Endothelial cell (in vitro differentiated cells): ENCODE data around the gene SFSWAP. TPM values are rescaled to one million over a fixed set of nuclear protein-coding genes. Genes with fewer than 3 reads are reported as not detected.

Experiments
- DNase-seq: peaks from one replicate; pipeline ENCODE4 v3.0.0; 2021; ENCODE audit warnings: low spot score
- H3K27ac Mint-ChIP-seq: one replicate; pipeline ENCODE4 v1.8.0; 2021; ENCODE audit warnings: mixed read lengths, inconsistent platforms; ENCODE audit not compliant: unreplicated experiment
- H3K27me3 Mint-ChIP-seq: one replicate; pipeline ENCODE4 v1.8.0; 2021; ENCODE audit warnings: mild to moderate bottlenecking, moderate library complexity, mixed read lengths, inconsistent platforms; ENCODE audit not compliant: unreplicated experiment
- H3K36me3 Mint-ChIP-seq: one replicate; pipeline ENCODE4 v1.8.0; 2021; ENCODE audit warnings: mild to moderate bottlenecking, low read depth, mixed read lengths, inconsistent platforms; ENCODE audit not compliant: unreplicated experiment
- H3K4me1 Mint-ChIP-seq: one replicate; pipeline ENCODE4 v1.8.0; 2021; ENCODE audit warnings: mild to moderate bottlenecking, mixed read lengths, inconsistent platforms; ENCODE audit not compliant: unreplicated experiment
- H3K4me3 Mint-ChIP-seq: one replicate; pipeline ENCODE4 v1.8.0; 2021; ENCODE audit warnings: mild to moderate bottlenecking, mixed read lengths, inconsistent platforms; ENCODE audit not compliant: unreplicated experiment
- H3K9me3 Mint-ChIP-seq: one replicate; pipeline ENCODE4 v1.8.0; 2021; ENCODE audit warnings: mixed read lengths, inconsistent platforms; ENCODE audit not compliant: unreplicated experiment
- CTCF ChIP-seq: fragments of 200-600 bp; sonication (generic); IDR thresholded peaks from one replicate; pipeline ENCODE4 v1.5.0; 2021; ENCODE audit warnings: antibody characterized with exemption; ENCODE audit not compliant: unreplicated experiment
- total RNA-seq: library from RNA; stranded (reverse); fragmentation: NEBNext Ultra II Directional; extraction: Animal tissue kit (Norgen Biotek cat#: 25700); gene quantifications from one replicate; pipeline ENCODE4 v1.2.1, GENCODE V29; 2021; ENCODE audit not compliant: unreplicated experiment

SFSWAP gene
- total RNA-seq, 1 donor from 2014 or later, result 56.3 TPM

GRCh38 chr12:131766382-131767107 lies 55.7 kb downstream of the SFSWAP start:
- no peak overlapping the region for H3K4me3 Mint-ChIP-seq
- no peak for DNase-seq
- H3K27ac Mint-ChIP-seq, result no peak overlapping the region
- no peaks in the 10 kb centered on the region for H3K4me1 Mint-ChIP-seq
- no peak for TF ChIP-seq CTCF
- H3K27me3 Mint-ChIP-seq, result peaks cover 3% of the 10 kb centered on the region
- no peaks in the 10 kb centered on the region for H3K9me3 Mint-ChIP-seq
- H3K36me3 Mint-ChIP-seq, result peaks cover 49% of the 10 kb centered on the region

- Mint-ChIP-seq H3K36me3 (peaks cover 50% of the 10 kb centered on the region), H3K4me3 (no peak overlapping the region), H3K4me1 (peaks cover 28% of the 10 kb centered on the region), H3K27me3 (peaks cover 3% of the 10 kb centered on the region), H3K9me3 (no peaks in the 10 kb centered on the region), H3K27ac (no peak overlapping the region)
- no peak for DNase-seq
- TF ChIP-seq CTCF, result no peak
These were observed 59.2 kb downstream of the SFSWAP start for GRCh38 chr12:131770120-131770519.

GRCh38 chr12:131771965-131772364 lies 61.1 kb downstream of the SFSWAP start:
- no peak for DNase-seq
- H3K27ac Mint-ChIP-seq, result no peak overlapping the region
- H3K9me3 Mint-ChIP-seq, result no peaks in the 10 kb centered on the region
- H3K36me3 Mint-ChIP-seq, result peaks cover 40% of the 10 kb centered on the region
- peaks cover 32% of the 10 kb centered on the region for H3K4me1 Mint-ChIP-seq
- no peak overlapping the region for H3K4me3 Mint-ChIP-seq
- no peak for TF ChIP-seq CTCF
- peaks cover 1% of the 10 kb centered on the region for H3K27me3 Mint-ChIP-seq

GRCh38 chr12:131773582-131774221 lies 62.8 kb downstream of the SFSWAP start:
- Mint-ChIP-seq H3K27me3 (peaks cover 1% of the 10 kb centered on the region), H3K4me3 (no peak overlapping the region), H3K9me3 (no peaks in the 10 kb centered on the region), H3K27ac (peak overlapping the region; percentile 85), H3K36me3 (peaks cover 43% of the 10 kb centered on the region), H3K4me1 (peaks cover 32% of the 10 kb centered on the region)
- no peak for DNase-seq
- no peak for TF ChIP-seq CTCF
